ENCODE measurements around the gene EVA1C. TPM values are rescaled to one million over a fixed set of nuclear protein-coding genes. Genes with fewer than 3 reads are reported as not detected.
"Not testable (repeated sequence)": the region's sequence is repeated elsewhere in the genome, so short reads cannot be mapped to it uniquely, and the experiment has no call there.

EVA1C gene
- total and polyA plus RNA-seq, 3 experiments from 2014 or later: 13.4 to 25.8 (median 16.2) TPM

- POLR2A ChIA-PET: no interaction called here
- H3K4me3 ChIP-seq (ENCODE audit: low read length): no peak overlapping the region
- no peak for DNase-seq
- CTCF ChIA-PET: no interaction called here
- H3K9me3 ChIP-seq (ENCODE audit: low read length): no peaks in the 10 kb centered on the region
- H3K36me3 ChIP-seq (ENCODE audit: insufficient read depth, low read length): no peaks in the 10 kb centered on the region
- no peak overlapping the region for H3K4me3 Mint-ChIP-seq
- peaks cover 27 to 29% (median 27%) of the 10 kb centered on the region in 3 donors for H3K4me1 Mint-ChIP-seq
- no peaks in the 10 kb centered on the region for H3K27me3 Mint-ChIP-seq
- H3K36me3 Mint-ChIP-seq: peaks cover 0 to 5% (median 5%) of the 10 kb centered on the region in 3 donors
- peaks cover 4% of the 10 kb centered on the region for H3K4me1 ChIP-seq (ENCODE audit: insufficient read depth, low read length)
- H3K9me3 Mint-ChIP-seq: no peaks in the 10 kb centered on the region
- H3K27ac ChIP-seq (ENCODE audit: low read depth, low read length): no peak overlapping the region
- H3K27me3 ChIP-seq (ENCODE audit: insufficient read depth, low read length, poor library complexity, severe bottlenecking): no peaks in the 10 kb centered on the region
- no peak overlapping the region for H3K27ac Mint-ChIP-seq
These were observed 121.6 kb downstream of the EVA1C start for GRCh38 chr21:32534113-32534512.

DNA sequence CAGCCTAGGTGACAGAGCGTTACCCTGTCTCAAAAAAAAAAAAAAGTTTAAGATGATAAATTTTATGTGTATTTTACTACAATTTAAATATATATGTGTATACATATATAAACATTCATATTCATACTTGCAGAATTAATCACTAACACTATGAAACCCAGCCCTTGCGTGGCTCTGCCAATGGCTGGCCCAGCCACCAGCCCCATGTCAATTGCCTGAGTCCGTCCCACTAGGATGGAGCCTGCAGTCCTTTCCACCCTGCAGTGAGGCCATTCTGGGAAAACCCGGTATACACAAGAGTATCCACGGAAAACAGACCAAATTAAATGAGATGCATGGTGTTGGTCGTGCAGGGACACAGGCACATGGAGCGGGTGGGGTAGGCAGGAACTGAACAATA lies 123.1 kb downstream of the EVA1C start:
- no peak for DNase-seq
- no peak overlapping the region for H3K4me3 ChIP-seq (ENCODE audit: low read length)
- no peaks in the 10 kb centered on the region for H3K27me3 ChIP-seq (ENCODE audit: insufficient read depth, low read length, poor library complexity, severe bottlenecking)
- Mint-ChIP-seq H3K27me3 (no peaks in the 10 kb centered on the region), H3K36me3 (peaks cover 0 to 5% (median 3%) of the 10 kb centered on the region in 3 donors), H3K4me1 (peaks cover 30 to 34% (median 32%) of the 10 kb centered on the region in 3 donors), H3K9me3 (no peaks in the 10 kb centered on the region), H3K27ac (peak overlapping the region in 1 of 8 donors; percentile 57), H3K4me3 (peak overlapping the region in 2 of 7 donors; percentile 11 to 28)
- ChIA-PET POLR2A (no interaction called here), CTCF (no interaction called here)
- H3K36me3 ChIP-seq (ENCODE audit: insufficient read depth, low read length): no peaks in the 10 kb centered on the region
- no peaks in the 10 kb centered on the region for H3K9me3 ChIP-seq (ENCODE audit: low read length)
- H3K27ac ChIP-seq (ENCODE audit: low read depth, low read length): no peak overlapping the region
- H3K4me1 ChIP-seq (ENCODE audit: insufficient read depth, low read length): peaks cover 4% of the 10 kb centered on the region

GRCh38 chr21:32537569-32537881 lies 125.0 kb downstream of the EVA1C start:
- H3K4me3 ChIP-seq (ENCODE audit: low read length): no peak overlapping the region
- H3K27me3 ChIP-seq (ENCODE audit: insufficient read depth, low read length, poor library complexity, severe bottlenecking): no peaks in the 10 kb centered on the region
- Mint-ChIP-seq H3K27me3 (no peaks in the 10 kb centered on the region), H3K4me3 (peak overlapping the region in 3 of 7 donors; percentile 29 to 48 (median 35)), H3K27ac (peak overlapping the region in 2 of 8 donors; percentile 30 to 86), H3K9me3 (no peaks in the 10 kb centered on the region), H3K4me1 (peaks cover 30 to 34% (median 30%) of the 10 kb centered on the region in 3 donors), H3K36me3 (peaks cover 2 to 5% (median 3%) of the 10 kb centered on the region in 3 donors)
- POLR2A ChIA-PET: interaction anchor here (0.9 to 1.5 kb wide), 2 partner anchors 32 to 1006 kb away, joined by 6 to 11 read pairs; no protein-coding TSS in a partner anchor
- H3K36me3 ChIP-seq (ENCODE audit: insufficient read depth, low read length): no peaks in the 10 kb centered on the region
- CTCF ChIA-PET: interaction anchor here (1.2 to 2.3 kb wide), 4 partner anchors 29 to 131 kb away, joined by 3 to 18 read pairs (median 6); no protein-coding TSS in a partner anchor
- H3K4me1 ChIP-seq (ENCODE audit: insufficient read depth, low read length): peaks cover 4% of the 10 kb centered on the region
- no peak overlapping the region for H3K27ac ChIP-seq (ENCODE audit: low read depth, low read length)
- no peaks in the 10 kb centered on the region for H3K9me3 ChIP-seq (ENCODE audit: low read length)
- no peak for DNase-seq

DNA sequence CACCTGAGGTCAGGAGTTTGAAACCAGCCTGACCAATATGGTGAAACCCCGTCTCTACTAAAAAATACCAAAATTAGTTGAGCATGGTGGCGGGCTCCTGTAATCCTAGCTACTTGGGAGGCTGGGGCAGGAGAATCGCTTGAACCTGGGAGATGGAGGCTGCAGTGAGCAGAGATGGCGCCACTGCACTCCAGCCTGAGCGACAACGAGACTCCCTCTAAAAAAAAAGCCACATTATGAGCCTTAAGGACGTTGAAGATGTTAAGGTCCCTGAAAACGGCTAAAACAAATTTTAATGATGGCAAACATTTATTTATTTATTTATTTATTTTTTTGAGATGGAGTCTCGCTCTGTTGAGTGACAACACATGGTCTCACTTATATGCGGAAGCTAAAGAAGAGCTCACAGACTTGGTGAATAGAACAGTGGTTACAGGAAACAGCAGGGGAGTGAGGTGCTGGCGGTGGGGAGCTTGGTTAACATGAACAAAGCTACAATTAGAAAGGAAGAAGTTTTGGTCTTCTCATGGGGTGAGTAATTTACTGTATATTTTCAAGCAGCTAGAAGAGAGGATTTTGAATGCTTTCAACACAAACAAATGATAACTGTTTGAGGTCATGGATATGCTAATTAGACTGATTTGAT lies 125.8 kb downstream of the EVA1C start:
- Histone ChIP-seq H3K27ac (ENCODE audit: low read depth, low read length) (no peak overlapping the region), H3K36me3 (ENCODE audit: insufficient read depth, low read length) (no peaks in the 10 kb centered on the region), H3K4me3 (ENCODE audit: low read length) (no peak overlapping the region), H3K27me3 (ENCODE audit: insufficient read depth, low read length, poor library complexity, severe bottlenecking) (no peaks in the 10 kb centered on the region), H3K9me3 (ENCODE audit: low read length) (no peaks in the 10 kb centered on the region), H3K4me1 (ENCODE audit: insufficient read depth, low read length) (peaks cover 4% of the 10 kb centered on the region)
- DNase-seq: peak; percentile 10 to 67 (median 50)
- peaks cover 30 to 34% (median 30%) of the 10 kb centered on the region in 3 donors for H3K4me1 Mint-ChIP-seq
- peak overlapping the region in 6 of 7 donors; percentile 0 to 39 (median 18) for H3K4me3 Mint-ChIP-seq
- H3K27ac Mint-ChIP-seq: peak overlapping the region in 7 of 8 donors; percentile 3 to 78 (median 20)
- H3K27me3 Mint-ChIP-seq: no peaks in the 10 kb centered on the region
- ChIA-PET CTCF (interaction anchor here (0.7 to 2.3 kb wide), 4 partner anchors 22 to 132 kb away, joined by 3 to 18 read pairs (median 6); no protein-coding TSS in a partner anchor), POLR2A (interaction anchor here (0.9 to 1.5 kb wide), 3 partner anchors 31 to 1005 kb away, joined by 3 to 11 read pairs (median 6); no protein-coding TSS in a partner anchor)
- H3K36me3 Mint-ChIP-seq: peaks cover 0 to 2% (median 2%) of the 10 kb centered on the region in 3 donors
- H3K9me3 Mint-ChIP-seq: no peaks in the 10 kb centered on the region

DNA sequence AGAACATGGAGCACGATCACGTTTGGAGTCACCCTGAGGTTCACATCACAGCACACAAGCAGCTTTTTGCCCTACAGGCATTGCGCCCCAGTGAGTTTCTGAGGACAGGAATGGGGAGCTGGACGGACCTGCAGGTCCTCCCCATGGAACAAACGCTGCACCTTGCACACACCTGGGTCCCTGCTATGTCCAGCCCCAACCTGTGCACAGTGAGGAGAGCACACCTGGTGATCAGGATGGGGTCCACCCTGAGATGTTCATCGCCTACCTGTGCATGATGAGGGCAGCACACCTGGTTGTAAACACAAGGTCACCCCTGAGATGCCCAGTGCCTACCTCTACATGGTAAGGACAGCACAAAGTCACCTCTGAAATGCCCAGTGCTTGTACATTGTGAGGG lies 126.9 kb downstream of the EVA1C start:
- no peak overlapping the region for H3K4me3 ChIP-seq (ENCODE audit: low read length)
- no peaks in the 10 kb centered on the region for H3K36me3 ChIP-seq (ENCODE audit: insufficient read depth, low read length)
- H3K9me3 Mint-ChIP-seq: no peaks in the 10 kb centered on the region
- H3K27me3 ChIP-seq (ENCODE audit: insufficient read depth, low read length, poor library complexity, severe bottlenecking): no peaks in the 10 kb centered on the region
- H3K27ac Mint-ChIP-seq: no peak overlapping the region
- DNase-seq: no peak
- no peak overlapping the region for H3K4me3 Mint-ChIP-seq
- peaks cover 34 to 38% (median 35%) of the 10 kb centered on the region in 3 donors for H3K4me1 Mint-ChIP-seq
- no peak overlapping the region for H3K27ac ChIP-seq (ENCODE audit: low read depth, low read length)
- ChIA-PET POLR2A (no interaction called here), CTCF (interaction anchor here (0.6 to 2.3 kb wide), 3 partner anchors 30 to 134 kb away, joined by 4 to 18 read pairs (median 9); no protein-coding TSS in a partner anchor)
- H3K9me3 ChIP-seq (ENCODE audit: low read length): no peaks in the 10 kb centered on the region
- peaks cover 4% of the 10 kb centered on the region for H3K4me1 ChIP-seq (ENCODE audit: insufficient read depth, low read length)
- H3K36me3 Mint-ChIP-seq: peaks cover 0 to 2% (median 0%) of the 10 kb centered on the region in 3 donors
- no peaks in the 10 kb centered on the region for H3K27me3 Mint-ChIP-seq

DNA sequence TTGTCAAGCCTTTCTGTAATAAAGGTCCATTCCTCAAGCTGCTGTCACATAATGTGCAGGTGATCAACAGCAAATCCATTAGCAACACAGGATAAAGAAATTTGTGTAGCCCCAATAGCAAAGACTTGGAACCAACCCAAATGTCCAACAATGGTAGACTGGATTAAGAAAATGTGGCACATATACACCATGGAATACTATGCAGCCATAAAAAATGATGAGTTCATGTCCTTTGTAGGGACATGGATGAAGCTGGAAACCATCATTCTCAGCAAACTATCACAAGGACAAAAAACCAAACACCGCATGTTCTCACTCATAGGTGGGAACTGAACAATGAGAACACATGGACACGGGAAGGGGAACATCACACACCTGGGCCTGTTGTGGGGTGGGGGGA lies 130.6 kb downstream of the EVA1C start:
- H3K36me3 ChIP-seq (ENCODE audit: insufficient read depth, low read length); H3K36me3 Mint-ChIP-seq; H3K4me3 Mint-ChIP-seq; H3K27me3 ChIP-seq (ENCODE audit: insufficient read depth, low read length, poor library complexity, severe bottlenecking); H3K27ac Mint-ChIP-seq; H3K27me3 Mint-ChIP-seq; DNase-seq; H3K4me1 ChIP-seq (ENCODE audit: insufficient read depth, low read length); CTCF ChIA-PET; H3K9me3 Mint-ChIP-seq; POLR2A ChIA-PET; H3K9me3 ChIP-seq (ENCODE audit: low read length); H3K27ac ChIP-seq (ENCODE audit: low read depth, low read length); H3K4me3 ChIP-seq (ENCODE audit: low read length): not testable (repeated sequence)
- peaks cover 16 to 29% (median 25%) of the 10 kb centered on the region in 3 donors for H3K4me1 Mint-ChIP-seq

GRCh38 chr21:32543975-32544374 lies 131.5 kb downstream of the EVA1C start:
- H3K27me3 ChIP-seq (ENCODE audit: insufficient read depth, low read length, poor library complexity, severe bottlenecking): no peaks in the 10 kb centered on the region
- peaks cover under 1 to 1% of the 10 kb centered on the region in 2 donors for H3K27me3 Mint-ChIP-seq
- H3K36me3 Mint-ChIP-seq: peaks cover 0 to 4% (median 0%) of the 10 kb centered on the region in 3 donors
- H3K4me1 ChIP-seq (ENCODE audit: insufficient read depth, low read length): no peaks in the 10 kb centered on the region
- no peaks in the 10 kb centered on the region for H3K9me3 ChIP-seq (ENCODE audit: low read length)
- no peak for DNase-seq
- ChIA-PET CTCF (no interaction called here), POLR2A (interaction anchor here (0.7 kb wide), 1 partner anchor 10 kb away, joined by 3 read pairs; no protein-coding TSS in a partner anchor)
- H3K4me3 Mint-ChIP-seq: no peak overlapping the region
- H3K4me3 ChIP-seq (ENCODE audit: low read length): no peak overlapping the region
- H3K36me3 ChIP-seq (ENCODE audit: insufficient read depth, low read length): no peaks in the 10 kb centered on the region
- H3K9me3 Mint-ChIP-seq: no peaks in the 10 kb centered on the region
- peak overlapping the region in 1 of 8 donors; percentile 13 for H3K27ac Mint-ChIP-seq
- no peak overlapping the region for H3K27ac ChIP-seq (ENCODE audit: low read depth, low read length)
- H3K4me1 Mint-ChIP-seq: peaks cover 8 to 21% (median 18%) of the 10 kb centered on the region in 3 donors

DNA sequence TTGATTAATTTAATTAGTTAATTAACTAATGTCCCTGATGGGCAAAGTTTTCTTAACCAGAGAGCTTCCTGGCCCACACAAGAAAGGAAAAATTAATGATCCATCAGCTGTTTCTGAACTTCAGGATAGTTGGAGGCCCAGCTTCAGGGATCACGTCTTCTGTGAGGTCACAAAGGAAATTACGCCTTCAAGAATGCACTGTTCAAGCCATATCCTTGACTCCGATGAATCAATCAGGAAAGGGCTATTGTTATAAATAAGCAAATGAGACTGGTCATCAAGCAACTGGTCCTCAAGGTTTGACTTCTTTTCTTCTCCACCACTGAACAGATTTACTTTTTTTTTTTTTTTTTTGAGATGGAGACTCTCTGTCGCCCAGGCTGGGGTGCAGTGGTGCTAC lies 132.2 kb downstream of the EVA1C start:
- H3K9me3 Mint-ChIP-seq: no peaks in the 10 kb centered on the region
- Histone ChIP-seq H3K4me1 (ENCODE audit: insufficient read depth, low read length) (no peaks in the 10 kb centered on the region), H3K27ac (ENCODE audit: low read depth, low read length) (no peak overlapping the region), H3K27me3 (ENCODE audit: insufficient read depth, low read length, poor library complexity, severe bottlenecking) (no peaks in the 10 kb centered on the region), H3K9me3 (ENCODE audit: low read length) (no peaks in the 10 kb centered on the region), H3K4me3 (ENCODE audit: low read length) (no peak overlapping the region), H3K36me3 (ENCODE audit: insufficient read depth, low read length) (no peaks in the 10 kb centered on the region)
- H3K27ac Mint-ChIP-seq: no peak overlapping the region
- H3K4me3 Mint-ChIP-seq: no peak overlapping the region
- ChIA-PET POLR2A (interaction anchor here (0.7 kb wide), 1 partner anchor 9 kb away, joined by 3 read pairs; no protein-coding TSS in a partner anchor), CTCF (no interaction called here)
- peaks cover 0 to 4% (median 0%) of the 10 kb centered on the region in 3 donors for H3K36me3 Mint-ChIP-seq
- H3K27me3 Mint-ChIP-seq: peaks cover 1 to 3% of the 10 kb centered on the region in 2 donors
- H3K4me1 Mint-ChIP-seq: peaks cover 4 to 17% (median 14%) of the 10 kb centered on the region in 3 donors
- DNase-seq: no peak

All from CD8-positive, alpha-beta memory T cell (primary cell).